22Rv1 (cell line): ENCODE results near the gene DENND2C.

ENCODE experiments used
- ZFX ChIP-seq: fragments of 450-650 bp; IDR thresholded peaks from 2 replicates; pipeline ENCODE4 v1.6.1; 2017; ENCODE audit warnings: antibody characterized with exemption, borderline replicate concordance
- TF ChIP-seq, protein P1 (sequence below): fragments of 450-650 bp; IDR thresholded peaks from 2 replicates; pipeline ENCODE4 v1.5.1; 2017; ENCODE audit warnings: mild to moderate bottlenecking

- TF ChIP-seq, protein P1, sequence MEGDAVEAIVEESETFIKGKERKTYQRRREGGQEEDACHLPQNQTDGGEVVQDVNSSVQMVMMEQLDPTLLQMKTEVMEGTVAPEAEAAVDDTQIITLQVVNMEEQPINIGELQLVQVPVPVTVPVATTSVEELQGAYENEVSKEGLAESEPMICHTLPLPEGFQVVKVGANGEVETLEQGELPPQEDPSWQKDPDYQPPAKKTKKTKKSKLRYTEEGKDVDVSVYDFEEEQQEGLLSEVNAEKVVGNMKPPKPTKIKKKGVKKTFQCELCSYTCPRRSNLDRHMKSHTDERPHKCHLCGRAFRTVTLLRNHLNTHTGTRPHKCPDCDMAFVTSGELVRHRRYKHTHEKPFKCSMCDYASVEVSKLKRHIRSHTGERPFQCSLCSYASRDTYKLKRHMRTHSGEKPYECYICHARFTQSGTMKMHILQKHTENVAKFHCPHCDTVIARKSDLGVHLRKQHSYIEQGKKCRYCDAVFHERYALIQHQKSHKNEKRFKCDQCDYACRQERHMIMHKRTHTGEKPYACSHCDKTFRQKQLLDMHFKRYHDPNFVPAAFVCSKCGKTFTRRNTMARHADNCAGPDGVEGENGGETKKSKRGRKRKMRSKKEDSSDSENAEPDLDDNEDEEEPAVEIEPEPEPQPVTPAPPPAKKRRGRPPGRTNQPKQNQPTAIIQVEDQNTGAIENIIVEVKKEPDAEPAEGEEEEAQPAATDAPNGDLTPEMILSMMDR, result no peak
- no peak for TF ChIP-seq ZFX
These were observed 60.0 kb downstream of the DENND2C start for GRCh38 chr1:114609826-114610225.
